ENCODE data around the gene STK4.

- TF ChIP-seq CTCF (IDR thresholded peaks at IDR 0.05) (no peak), POLR2A (IDR thresholded peaks at IDR 0.05) (no peak)
These were observed 9.9 kb upstream of the STK4 start for GRCh38 chr20:44956410-44956809.
